HG03159 (cell line): ENCODE measurements around the gene ZFYVE27.

Source experiments
- ATAC-seq: cut with Tn5 transposase; IDR thresholded peaks from one replicate; pipeline ENCODE4 v1.9.1; 2021; ENCODE audit warnings: mild to moderate bottlenecking, moderate library complexity; ENCODE audit not compliant: unreplicated experiment

ZFYVE27 gene

DNA sequence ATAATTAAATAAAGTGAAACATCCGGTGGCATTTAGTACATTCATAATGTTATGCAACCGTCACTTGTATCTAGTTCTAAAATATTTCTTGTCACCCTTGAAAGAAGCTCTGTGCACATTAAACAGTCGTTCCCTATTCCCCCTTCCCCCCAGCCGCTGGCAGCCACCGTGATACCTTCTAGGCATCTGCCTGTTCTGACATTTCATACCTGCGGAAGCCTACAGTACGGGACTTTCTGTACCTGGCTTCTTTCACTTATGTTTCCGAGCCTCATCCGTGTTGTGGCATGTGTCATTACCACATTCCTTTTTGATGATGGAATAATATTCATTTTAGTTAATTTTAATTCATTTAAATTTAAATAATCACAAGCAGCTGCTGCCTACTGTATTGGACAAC lies 48.8 kb downstream of the ZFYVE27 start:
- no peak for ATAC-seq

DNA sequence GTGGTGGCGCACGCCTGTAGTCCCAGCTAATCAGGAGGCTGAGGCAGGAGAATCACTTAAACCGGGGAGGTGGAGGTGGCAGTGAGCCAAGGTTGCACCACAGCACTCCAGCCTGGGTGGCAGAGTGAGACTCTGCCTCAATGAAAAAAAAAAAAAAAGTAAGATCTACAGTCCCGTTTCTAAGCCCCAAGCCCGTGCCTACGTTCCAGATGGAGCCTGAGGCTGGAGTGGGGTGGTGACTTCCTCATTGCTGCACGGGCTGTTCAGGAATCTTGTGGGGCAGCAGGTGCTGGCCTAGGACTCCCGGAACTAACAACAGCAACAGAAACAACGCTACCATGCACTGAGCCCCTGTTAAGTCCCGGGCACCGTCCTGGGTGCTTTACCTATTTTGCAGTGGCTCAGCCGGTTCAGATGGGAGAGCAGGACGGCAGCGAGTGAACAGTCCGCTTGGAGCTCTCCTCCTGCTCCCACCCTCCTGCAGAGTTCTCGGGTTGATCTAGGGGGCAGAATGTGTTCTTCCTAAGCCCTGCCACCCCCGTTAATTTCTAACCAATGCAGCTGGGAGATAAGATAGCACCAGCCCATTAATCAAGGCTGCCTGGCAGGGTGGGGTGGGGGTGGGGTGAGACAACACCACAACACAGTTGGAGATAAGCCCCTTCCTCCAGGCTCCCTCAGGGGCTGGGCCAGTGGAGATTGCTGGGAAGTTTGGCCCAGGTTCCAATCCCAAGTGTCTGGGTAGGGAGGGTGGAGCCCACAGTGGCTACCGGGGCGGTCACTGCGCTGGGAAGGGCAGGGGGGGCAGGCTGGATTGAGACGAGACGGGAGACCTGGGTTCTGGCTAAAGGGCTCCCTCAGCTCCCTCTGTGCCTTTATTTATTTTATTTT lies 51.9 kb downstream of the ZFYVE27 start:
- no peak for ATAC-seq

DNA sequence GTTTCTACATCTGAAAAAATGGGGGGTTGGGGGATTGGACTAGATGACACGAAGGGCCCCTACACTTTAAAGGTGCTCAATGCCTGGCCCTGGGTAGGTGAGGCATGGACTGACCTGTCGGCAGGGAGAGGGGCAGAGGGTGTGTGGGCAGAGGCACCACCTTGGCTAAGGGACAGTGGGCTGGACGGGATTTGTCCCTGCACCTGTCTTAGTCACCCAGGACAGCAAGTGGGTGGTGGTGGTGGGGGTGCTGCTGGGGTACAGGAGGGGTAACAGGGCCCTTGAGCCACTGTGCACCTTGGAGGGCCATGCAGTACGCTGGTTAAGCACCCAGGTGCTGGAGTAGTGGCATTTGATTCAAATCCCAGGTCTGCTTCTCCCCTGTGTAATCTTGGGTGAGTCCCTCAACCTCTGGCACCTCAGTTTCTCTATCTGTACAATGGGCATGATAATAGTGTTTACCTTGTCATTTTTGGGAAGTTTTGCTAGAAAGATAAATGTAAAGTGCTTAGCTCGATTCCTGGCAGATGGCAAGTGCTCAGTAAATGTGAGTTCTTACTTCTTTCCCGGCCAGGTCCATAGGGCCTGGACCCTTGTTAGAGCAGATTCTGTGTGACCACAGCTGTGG lies 53.0 kb downstream of the ZFYVE27 start:
- no peak for ATAC-seq

- peak; percentile 54 for ATAC-seq
These were observed 55.1 kb downstream of the ZFYVE27 start for GRCh38 chr10:97791824-97792721.

DNA sequence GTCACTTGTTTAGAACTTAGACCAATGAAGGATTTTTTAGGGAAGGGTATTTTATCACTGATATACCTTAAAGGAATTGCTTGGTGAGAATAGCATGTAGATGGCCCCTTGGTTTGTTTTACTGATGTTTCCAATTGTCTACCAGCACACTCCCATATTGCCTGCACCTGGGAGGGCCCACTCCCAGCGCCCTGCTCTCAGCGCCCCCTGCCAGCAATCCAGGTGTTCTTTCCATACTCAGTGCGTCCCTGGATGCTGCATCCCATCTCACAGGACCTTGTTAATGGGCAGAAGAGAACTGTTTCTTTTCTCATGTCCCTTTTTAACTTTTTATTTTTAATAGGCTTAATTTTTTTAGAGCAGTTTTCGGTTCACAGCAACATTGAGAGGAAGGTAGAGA lies 59.0 kb downstream of the ZFYVE27 start:
- no peak for ATAC-seq

DNA sequence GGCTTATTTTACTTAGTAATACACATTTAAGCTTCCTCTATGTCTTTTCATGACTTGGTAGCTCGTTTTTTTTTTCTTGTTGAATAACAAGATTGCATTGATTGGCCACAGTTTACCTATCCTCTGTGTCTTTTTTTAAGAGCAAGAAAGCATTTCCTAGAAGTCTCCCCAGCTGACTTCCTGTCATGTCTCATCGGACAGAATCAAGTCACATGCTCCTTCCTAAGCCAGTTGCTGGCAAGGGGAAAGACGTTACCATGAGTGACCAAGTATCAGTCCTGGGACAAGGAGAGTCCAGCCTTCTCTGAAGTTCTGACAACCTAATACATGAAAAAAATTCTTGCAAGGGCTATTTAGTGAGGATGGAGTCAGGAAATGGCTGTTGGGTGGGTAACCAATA lies 59.7 kb downstream of the ZFYVE27 start:
- ATAC-seq, result no peak

DNA sequence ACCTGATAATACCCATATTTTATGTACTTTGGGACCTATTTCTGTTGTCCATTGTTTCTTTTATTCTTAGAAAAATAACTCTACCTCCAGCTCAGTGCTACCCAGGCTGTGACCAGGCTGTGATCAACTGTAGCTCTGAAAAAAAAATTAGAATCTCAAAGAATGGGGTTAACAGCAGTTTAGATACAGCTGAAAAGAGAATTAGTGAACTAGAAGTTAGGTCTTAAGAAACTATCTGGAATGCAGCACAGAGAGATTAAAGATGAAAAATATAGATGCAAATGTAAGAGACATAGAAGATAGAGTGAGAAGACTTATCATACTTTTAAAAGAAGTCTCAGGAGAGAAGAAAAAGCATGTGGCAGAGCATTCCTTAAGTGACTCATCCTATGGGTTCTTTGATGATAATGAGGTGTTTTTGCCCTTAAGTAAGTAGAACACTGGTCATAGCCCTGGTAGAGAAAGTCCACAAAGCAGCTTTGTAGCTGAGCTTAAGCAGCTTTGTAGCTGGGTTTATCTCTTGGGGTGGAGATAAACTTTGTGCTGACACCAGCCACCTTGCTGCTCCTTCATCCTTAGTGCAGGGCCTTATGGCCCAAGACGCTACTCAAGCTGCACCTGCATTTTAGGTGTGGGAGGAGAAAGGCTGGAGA lies 62.2 kb downstream of the ZFYVE27 start:
- no peak for ATAC-seq

DNA sequence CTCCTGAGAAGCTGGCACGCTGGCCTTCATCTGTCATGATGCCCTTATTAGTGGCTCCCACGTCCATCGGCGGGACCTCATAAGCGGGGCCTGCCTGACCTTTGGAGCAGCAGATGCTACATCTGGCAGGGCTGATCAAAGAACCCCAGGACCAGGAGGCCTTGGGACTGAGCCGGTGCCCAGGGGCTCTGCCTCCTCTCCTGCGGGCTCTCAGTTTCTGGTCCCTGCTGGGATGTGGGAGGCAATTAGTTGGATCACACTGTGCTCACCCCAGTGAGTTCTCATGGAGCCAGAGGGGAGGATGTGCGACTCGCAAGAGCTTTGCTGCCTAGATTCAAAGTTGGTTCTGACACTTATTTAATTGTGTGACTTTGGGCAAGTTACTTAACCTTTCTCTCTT lies 63.5 kb downstream of the ZFYVE27 start:
- no peak for ATAC-seq

GRCh38 chr10:97801422-97801821 lies 64.5 kb downstream of the ZFYVE27 start:
- no peak for ATAC-seq

DNA sequence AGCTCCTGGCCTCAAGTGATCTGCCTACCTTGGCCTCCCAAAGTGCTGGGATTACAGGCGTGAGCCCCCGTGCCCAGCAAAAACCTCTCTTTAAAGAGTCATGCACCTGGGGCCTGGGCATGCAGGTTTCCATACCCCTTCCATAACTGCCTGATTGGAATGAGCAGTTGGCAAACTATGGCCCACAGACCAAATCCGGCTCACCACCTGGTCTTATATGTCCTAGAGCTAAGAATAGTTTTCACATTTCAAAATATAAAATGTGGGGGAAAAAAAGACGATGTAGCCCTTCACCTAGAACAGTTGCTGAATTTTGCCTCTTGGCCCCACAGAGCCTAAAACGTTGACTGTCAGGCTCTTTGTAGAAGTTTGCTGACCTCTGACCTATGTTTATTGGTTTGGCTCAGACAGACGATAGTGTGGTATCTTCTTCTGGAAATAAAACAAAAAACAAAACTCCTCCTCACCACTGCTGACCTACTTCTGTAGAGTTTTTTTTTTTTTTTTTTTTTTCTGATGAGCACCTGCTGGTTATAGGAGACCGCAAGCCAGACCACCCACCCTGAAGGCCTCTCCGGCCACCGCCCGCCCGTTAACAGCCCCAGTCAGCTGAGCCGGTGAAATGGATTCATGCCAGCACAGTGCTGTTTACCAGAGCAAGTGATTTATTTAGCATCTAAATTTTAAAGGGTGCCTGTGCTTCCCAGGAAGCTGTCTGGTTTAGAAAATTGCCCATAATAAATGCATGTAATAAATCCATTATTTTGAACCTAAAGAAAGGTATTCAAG lies 68.4 kb downstream of the ZFYVE27 start:
- ATAC-seq, result no peak

- no peak for ATAC-seq
These were observed 69.0 kb downstream of the ZFYVE27 start for GRCh38 chr10:97805949-97806348.

DNA sequence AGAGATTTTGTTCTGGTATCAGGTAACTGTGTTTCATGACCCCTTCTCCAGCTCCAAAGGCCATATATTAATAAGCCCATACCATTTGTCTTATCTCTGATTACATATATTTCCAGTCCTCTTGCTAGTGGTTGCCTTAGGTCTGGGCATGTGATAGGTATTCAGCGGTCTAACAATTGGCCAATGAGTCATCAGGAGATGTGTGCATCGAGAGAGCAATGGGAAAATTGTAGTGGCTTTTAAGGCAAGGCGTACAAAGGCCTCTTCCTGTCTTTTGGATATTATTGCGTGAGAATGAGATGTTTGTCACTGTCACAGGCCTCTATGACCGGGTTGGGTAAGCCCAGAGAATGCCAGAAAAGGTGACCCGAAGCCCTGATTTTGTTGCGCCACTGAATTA lies 73.5 kb downstream of the ZFYVE27 start:
- ATAC-seq, result no peak
